GM20431 (cell line): ENCODE measurements around the gene LRP1B.

Source experiments
- in situ Hi-C: fragments of 300-500 bp; cut with MseI, MboI; formaldehyde crosslinking; loops from one replicate; pipeline ENCODE4 v1.15.0; 2020; ENCODE audit warnings: low sequenced_read_pairs; ENCODE audit not compliant: unreplicated experiment

The LRP1B gene

GRCh38 chr2:141393214-141393545, 737.6 kb downstream of the LRP1B start:
- in situ Hi-C loops: no loop called here

- in situ Hi-C loops: no loop called here
Observed at GRCh38 chr2:141392517-141393213, 738.2 kb downstream of the LRP1B start.

GRCh38 chr2:141386168-141386567, 744.6 kb downstream of the LRP1B start:
- in situ Hi-C loops: no loop called here

GRCh38 chr2:141384676-141385075, 746.1 kb downstream of the LRP1B start:
- in situ Hi-C loops: no loop called here

GRCh38 chr2:141381946-141382345, 748.9 kb downstream of the LRP1B start:
- in situ Hi-C loops: no loop called here

GRCh38 chr2:141380008-141380979, 750.5 kb downstream of the LRP1B start:
- in situ Hi-C loops: no loop called here

- in situ Hi-C loops: no loop called here
Observed at GRCh38 chr2:141364821-141365220, 766.0 kb downstream of the LRP1B start.

GRCh38 chr2:141362311-141362710, 768.5 kb downstream of the LRP1B start:
- in situ Hi-C loops: no loop called here

GRCh38 chr2:141348481-141348880, 782.3 kb downstream of the LRP1B start:
- in situ Hi-C loops: no loop called here

GRCh38 chr2:141341444-141341843, 789.4 kb downstream of the LRP1B start:
- in situ Hi-C loops: no loop called here

GRCh38 chr2:141331127-141331526, 799.7 kb downstream of the LRP1B start:
- in situ Hi-C loops: no loop called here

- in situ Hi-C loops: no loop called here
Observed at GRCh38 chr2:141329964-141330363, 800.9 kb downstream of the LRP1B start.

- in situ Hi-C loops: no loop called here
Observed at GRCh38 chr2:141323571-141323970, 807.2 kb downstream of the LRP1B start.

- in situ Hi-C loops: no loop called here
Observed at GRCh38 chr2:141317986-141318385, 812.8 kb downstream of the LRP1B start.

GRCh38 chr2:141316606-141317005, 814.2 kb downstream of the LRP1B start:
- in situ Hi-C loops: no loop called here

GRCh38 chr2:141316103-141316502, 814.7 kb downstream of the LRP1B start:
- in situ Hi-C loops: no loop called here

GRCh38 chr2:141313972-141314371, 816.8 kb downstream of the LRP1B start:
- in situ Hi-C loops: no loop called here

- in situ Hi-C loops: no loop called here
Observed at GRCh38 chr2:141311430-141311829, 819.4 kb downstream of the LRP1B start.

- in situ Hi-C loops: no loop called here
Observed at GRCh38 chr2:141306368-141306767, 824.4 kb downstream of the LRP1B start.

GRCh38 chr2:141301551-141301950, 829.3 kb downstream of the LRP1B start:
- in situ Hi-C loops: no loop called here

- in situ Hi-C loops: no loop called here
Observed at GRCh38 chr2:141280037-141280436, 850.8 kb downstream of the LRP1B start.
